Stimulated activated CD4-positive, alpha-beta T cell treated with anti-CD3 and anti-CD28 coated beads, Interleukin-12 subunit alpha, Interleukin-12 subunit beta, amount 100 ng/mL, for 4 hours (primary cell): Measurements from ENCODE around the gene KIF16B.
"Not testable (repeated sequence)": the region's sequence is repeated elsewhere in the genome, so short reads cannot be mapped to it uniquely, and the experiment has no call there.

Source experiments
- DNase-seq: peaks from one replicate; pipeline ENCODE4 v3.0.0-alpha.2; 2020

Gene KIF16B

DNA sequence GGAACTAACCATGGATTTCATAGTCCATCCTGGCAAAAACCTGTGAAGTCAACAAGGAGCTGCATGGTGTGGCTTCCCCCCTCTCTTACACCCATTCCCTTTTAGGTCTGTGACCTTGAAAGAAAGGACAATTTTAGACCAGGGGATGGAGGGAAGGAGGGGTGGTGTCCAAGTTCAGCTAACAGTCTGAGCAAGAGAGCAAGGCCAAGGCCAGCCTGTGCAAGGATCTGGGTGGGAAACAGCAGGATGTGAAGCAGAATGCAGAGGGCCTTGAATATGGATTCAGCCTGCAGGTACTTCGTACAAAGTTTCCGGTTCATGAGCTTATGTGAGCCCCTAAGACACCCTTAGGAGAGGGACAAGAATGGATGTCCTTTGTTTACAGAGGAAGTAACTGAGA is 293.0 kb downstream of the KIF16B start:
- DNase-seq = no peak

DNA sequence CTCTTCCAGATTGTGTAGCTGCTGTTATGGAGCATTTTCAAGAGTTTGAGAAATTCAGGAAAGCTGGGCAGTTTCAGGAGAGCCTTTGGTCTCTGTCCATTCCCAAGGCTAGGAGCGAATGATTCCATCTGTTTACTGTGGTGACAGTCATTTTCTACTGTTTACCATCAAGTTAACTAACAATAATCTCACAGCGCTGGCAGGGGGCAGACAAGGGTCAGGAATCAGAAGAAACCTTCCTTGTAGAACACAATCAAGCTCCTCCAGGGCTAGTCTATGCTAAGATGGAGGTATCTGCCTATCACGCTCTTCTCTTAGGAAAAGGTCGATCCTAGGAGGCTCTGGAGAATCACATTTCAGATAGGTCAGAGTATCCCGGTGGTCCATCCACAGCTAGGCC is 293.9 kb downstream of the KIF16B start:
- no peak for DNase-seq

- no peak for DNase-seq
Measured at GRCh38 chr20:16273812-16274555, 299.3 kb downstream of the KIF16B start.

DNA sequence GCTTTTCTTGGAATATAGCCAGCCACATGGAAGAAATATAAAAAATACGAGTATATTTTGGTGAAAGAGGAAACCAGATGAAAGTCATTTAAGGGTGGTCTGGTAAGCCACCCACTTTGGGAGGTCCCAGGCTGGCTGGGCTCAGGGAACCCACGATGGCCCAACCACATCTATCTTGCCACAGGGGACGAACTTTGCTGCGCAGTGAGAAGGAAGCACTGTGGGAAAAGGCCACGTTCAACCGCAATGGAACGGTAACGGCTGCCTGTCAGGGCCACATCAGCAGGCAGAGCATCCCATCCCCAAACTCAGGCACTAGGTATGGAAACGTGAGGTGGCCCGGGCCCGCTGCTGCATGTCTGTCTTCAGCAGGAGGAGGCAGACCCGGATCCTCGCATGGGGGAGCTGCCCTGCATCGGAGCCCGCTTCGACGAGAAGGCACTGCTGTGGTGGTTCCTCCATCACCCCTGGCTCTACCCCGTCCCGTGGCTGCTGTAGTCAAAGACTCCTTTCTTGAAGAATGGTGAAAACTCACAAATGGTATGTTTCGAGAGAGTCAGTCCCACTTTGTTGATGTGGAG is 300.4 kb downstream of the KIF16B start:
- DNase-seq = no peak

DNA sequence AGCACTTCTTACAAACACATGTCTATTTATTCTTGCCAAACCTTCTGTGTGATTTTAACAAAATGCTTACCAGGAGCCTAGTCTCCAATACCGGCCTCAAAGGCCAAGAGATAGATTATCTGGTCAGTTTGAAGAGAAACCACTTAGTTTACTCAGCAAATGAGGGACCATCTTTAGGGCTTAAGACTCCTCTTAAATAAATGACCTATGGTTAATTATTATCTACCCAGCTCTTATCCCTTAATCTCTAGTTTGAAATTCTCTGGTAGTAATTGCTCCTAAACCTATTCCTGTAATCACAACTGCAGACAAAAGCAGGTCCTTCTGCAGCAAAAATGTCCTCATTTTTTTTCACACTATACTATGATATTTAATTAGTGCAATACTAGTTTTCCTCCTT is 301.8 kb downstream of the KIF16B start:
- DNase-seq = no peak

DNA sequence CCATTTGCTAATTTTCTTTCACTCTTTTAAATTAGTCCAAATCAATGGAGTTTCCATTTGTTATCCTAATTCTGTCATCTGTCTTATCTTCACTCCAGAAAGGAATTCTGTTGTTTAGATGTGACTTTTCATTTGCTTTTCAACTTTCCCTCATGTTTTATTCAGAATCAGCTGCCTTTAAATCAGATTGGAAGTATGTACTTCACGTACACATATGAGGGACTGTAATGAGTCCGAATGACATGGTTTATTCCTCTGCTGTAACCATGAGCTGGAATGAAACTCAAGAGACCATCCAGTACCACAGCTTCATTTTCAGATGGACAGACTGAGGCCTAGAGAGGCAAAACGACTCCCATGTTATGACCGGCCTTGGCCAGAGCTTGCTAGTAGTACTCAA is 302.3 kb downstream of the KIF16B start:
- DNase-seq = no peak

DNA sequence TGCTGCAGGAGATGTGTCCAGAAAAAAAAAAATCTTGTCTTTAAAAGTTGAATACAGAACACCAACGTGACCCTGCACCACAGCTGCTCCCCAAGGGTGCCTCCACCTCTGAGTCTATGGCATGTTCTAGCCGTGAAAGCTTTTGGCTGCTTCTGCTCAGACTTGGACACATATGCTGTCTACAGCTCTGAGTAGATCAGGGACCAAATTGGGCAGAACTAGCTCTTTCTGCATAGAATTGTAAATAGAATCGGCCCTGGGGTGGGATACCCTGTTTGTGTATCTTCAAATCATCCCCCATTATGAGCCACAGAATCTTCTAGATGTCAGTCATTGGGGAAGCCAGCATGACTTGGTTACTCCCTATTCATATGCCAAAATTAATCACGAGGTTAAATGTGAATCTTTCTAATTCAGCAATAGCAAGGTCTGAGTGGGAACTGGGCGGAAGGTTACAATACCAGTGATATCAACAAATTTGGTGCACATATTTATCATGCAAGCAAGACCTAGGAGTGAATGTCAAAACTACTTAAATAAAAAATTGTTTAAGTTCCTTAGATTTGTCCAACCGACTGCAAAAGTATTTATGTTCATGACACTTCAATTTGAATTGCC is 302.8 kb downstream of the KIF16B start:
- DNase-seq = no peak

- DNase-seq = no peak
Measured at GRCh38 chr20:16267526-16267925, 305.7 kb downstream of the KIF16B start.

GRCh38 chr20:16265334-16265733 is 307.9 kb downstream of the KIF16B start:
- DNase-seq = no peak

GRCh38 chr20:16263582-16263981 is 309.7 kb downstream of the KIF16B start:
- no peak for DNase-seq

GRCh38 chr20:16262594-16262993 is 310.7 kb downstream of the KIF16B start:
- no peak for DNase-seq

- no peak for DNase-seq
Measured at GRCh38 chr20:16261733-16262273, 311.4 kb downstream of the KIF16B start.

- DNase-seq = no peak
Measured at GRCh38 chr20:16260911-16261310, 312.3 kb downstream of the KIF16B start.

DNA sequence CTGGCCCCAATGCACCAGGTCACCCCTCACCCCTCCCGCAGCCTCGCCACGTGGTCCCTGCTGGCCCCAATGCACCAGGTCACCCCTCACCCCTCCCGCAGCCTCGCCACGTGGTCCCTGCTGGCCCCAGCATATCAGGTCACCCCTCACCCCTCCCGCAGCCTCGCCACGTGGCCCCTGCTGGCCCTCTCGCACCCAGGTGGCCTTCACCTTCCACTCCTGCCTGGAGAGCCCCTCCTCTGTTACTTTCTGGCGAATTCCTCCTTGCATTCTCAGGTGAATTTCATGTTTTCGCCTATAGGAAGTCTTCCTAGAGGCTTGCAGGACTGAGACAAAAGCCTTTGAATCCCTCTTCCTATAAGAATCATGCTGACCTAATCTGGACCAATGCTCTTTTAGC is 313.1 kb downstream of the KIF16B start:
- DNase-seq = not testable (repeated sequence)

DNA sequence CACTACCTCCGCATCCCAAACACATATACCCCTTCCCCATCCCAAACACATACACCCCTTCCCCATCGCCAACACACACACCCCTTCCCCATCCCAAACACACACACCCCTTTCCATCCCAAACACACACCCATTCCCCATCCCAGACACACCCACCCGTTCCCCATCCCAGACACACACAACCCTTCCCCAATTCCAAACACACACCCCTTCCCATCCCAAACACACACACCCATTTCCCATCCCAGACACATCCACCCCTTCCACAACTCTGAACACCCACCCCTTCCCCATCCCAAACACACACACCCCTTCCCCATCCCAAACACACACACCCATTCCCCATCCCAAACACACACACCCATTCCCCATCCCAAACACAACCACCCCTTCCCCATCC is 314.5 kb downstream of the KIF16B start:
- DNase-seq = no peak

DNA sequence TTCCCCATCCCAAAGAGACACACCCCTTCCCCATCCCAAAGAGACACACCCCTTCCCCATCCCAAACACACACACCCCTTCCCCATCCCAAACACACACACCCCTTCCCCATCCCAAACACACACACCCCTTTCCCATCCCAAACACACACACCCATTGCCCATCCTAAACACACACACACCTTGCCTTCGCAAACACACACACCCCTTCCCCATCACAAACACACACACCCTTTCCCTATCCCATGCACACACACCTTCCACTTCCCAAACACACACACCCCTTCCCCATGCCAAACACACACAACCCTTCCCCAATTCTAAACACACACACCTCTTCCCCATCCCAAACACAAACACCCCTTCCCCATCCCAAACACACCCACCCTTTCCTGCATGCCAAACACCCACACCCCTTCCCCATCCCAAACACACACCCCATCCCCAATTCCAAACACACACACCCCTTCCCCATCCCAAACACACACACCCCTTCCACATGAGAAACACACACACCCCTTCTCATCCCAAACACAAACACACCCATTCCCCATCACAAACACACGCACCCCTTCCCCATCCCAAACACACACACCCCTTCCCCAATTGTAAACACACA is 315.3 kb downstream of the KIF16B start:
- DNase-seq = no peak

DNA sequence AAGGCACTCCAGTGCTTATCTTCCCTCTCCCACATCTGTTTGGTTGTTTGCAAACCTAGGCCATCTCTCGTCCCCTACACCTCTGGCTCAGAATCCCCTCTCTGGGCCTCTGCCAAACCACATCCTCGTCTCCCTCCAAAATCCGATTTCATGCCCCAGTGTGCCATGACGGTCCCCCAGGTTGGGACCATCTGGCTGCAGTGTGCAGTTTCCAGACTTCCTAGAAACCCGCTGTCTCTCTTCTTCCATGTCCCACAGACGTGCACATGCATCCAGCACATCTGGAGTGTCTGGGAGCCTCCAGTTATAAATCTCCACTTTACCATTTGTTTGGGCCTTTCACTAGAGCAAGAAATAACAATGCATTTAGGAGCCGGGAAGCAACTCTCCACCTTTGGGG is 316.2 kb downstream of the KIF16B start:
- no peak for DNase-seq

- no peak for DNase-seq
Measured at GRCh38 chr20:16246870-16247269, 326.4 kb downstream of the KIF16B start.

DNA sequence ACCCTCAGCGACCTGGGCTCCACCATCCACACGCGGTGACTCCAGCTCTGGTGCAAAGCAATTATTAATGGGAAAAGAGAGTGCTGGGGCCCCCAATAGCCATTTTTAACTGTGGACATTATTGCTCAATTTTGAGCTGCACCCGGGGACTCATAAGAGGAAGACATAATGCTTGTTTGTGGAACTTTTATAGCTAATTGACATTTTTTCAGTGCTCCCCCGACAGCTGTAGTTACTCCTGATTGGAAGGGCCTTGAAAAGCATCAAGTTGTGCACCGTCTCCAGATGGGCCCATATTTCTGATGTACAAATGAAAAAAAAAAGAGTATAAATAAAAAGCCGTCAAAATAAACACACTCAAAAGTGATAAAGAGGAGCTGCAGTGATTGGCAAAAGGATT is 327.0 kb downstream of the KIF16B start:
- no peak for DNase-seq

DNA sequence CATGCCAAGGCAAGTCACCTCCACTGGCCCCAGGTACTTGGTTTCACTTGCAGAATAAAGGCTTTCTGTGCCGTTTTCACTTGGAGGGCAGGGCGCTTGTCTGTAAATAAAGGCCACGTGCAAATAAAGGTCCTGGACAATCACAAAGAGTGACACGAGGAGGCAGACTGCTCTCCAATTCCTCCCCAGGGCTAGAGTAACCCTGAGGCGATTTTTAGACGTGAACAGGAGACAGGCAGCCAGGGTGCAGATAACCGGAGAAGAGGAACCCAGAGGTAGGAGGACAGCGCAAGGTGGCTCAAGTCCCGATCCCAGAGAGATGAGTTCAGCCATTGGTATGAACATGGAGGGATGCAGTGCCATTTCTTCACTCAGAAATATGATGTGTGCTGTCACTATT is 327.4 kb downstream of the KIF16B start:
- DNase-seq = no peak

DNA sequence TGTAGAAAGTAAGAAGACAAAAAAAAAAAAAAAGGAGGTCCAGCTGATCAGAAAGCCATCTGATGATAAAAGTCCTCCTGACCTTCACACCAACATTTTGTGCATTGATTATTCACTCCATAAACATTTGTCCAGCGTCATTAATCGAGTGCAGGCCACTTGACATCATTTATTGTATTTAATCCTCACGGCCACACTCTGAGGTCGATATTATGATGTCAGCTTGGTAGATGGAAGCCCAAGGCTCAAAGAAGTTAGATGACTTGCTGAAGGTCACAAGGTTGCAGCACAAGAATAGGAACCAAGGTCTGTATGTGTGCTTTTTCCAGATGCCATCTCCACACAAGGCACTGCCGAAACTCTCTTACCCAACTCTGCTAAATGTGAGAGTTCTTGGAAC is 328.4 kb downstream of the KIF16B start:
- no peak for DNase-seq

DNA sequence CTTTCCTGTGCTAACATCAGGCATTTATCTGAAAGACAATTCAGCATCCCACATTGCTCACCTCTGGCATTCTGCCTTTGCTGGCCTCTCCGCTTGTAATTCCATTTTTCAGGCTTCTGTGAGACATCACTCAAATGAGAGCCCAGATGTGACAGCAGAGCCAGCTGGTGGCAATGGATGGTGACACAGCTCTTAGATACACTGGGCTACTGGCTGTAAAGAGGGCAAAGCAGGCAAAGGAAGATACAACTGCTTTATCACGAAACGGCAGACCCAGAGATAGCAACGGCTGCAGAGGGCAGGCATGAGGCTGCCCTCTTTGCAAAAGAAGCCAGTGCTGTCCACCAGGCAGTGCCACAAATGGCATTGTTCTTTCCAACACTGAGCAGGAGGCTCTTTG is 329.8 kb downstream of the KIF16B start:
- no peak for DNase-seq

- DNase-seq = no peak
Measured at GRCh38 chr20:16241911-16242310, 331.3 kb downstream of the KIF16B start.

GRCh38 chr20:16240355-16240754 is 332.9 kb downstream of the KIF16B start:
- DNase-seq = no peak
